IPS-15b (cell line): ENCODE data around the gene DOK6.
A peak's percentile ranks its signal among the peaks of the same experiment; 100 is the strongest.

Experiments
- H3K27me3 ChIP-seq: one replicate; pipeline ENCODE4 v1.6.1; 2013; ENCODE audit warnings: low read length; ENCODE audit not compliant: control insufficient read depth, insufficient read depth
- H3K36me3 ChIP-seq: one replicate; pipeline ENCODE4 v1.6.1; 2013; ENCODE audit warnings: low read length; ENCODE audit not compliant: control insufficient read depth, insufficient read depth
- H3K4me1 ChIP-seq: one replicate; pipeline ENCODE4 v1.6.1; 2013; ENCODE audit warnings: mild to moderate bottlenecking, low read length; ENCODE audit not compliant: control insufficient read depth, insufficient read depth
- H3K4me3 ChIP-seq: one replicate; pipeline ENCODE4 v1.5.1; 2013; ENCODE audit warnings: low read depth, low read length
- H3K9ac ChIP-seq: one replicate; pipeline ENCODE4 v1.6.1; 2013; ENCODE audit warnings: low read depth, mild to moderate bottlenecking, low read length
- H3K9me3 ChIP-seq: one replicate; pipeline ENCODE4 v1.6.1; 2013; ENCODE audit warnings: mild to moderate bottlenecking, low read length; ENCODE audit not compliant: control insufficient read depth, insufficient read depth

Gene DOK6

GRCh38 chr18:69388222-69388621 lies 12.5 kb upstream of the DOK6 start:
- no peaks in the 10 kb centered on the region for H3K4me1 ChIP-seq
- no peaks in the 10 kb centered on the region for H3K27me3 ChIP-seq
- no peaks in the 10 kb centered on the region for H3K36me3 ChIP-seq
- H3K9me3 ChIP-seq, result no peaks in the 10 kb centered on the region
- no peak overlapping the region for H3K4me3 ChIP-seq
- H3K9ac ChIP-seq, result no peak overlapping the region

GRCh38 chr18:69397096-69397495 lies 3.6 kb upstream of the DOK6 start:
- peaks cover 24% of the 10 kb centered on the region for H3K27me3 ChIP-seq
- no peak overlapping the region for H3K4me3 ChIP-seq
- no peaks in the 10 kb centered on the region for H3K9me3 ChIP-seq
- H3K36me3 ChIP-seq, result no peaks in the 10 kb centered on the region
- H3K9ac ChIP-seq, result no peak overlapping the region
- H3K4me1 ChIP-seq, result peaks cover 8% of the 10 kb centered on the region

GRCh38 chr18:69399253-69399652 lies 1.4 kb upstream of the DOK6 start:
- H3K4me3 ChIP-seq, result no peak overlapping the region
- peaks cover 10% of the 10 kb centered on the region for H3K4me1 ChIP-seq
- H3K27me3 ChIP-seq, result peaks cover 46% of the 10 kb centered on the region

GRCh38 chr18:69400976-69401225 lies 213 bp downstream of the DOK6 start:
- no peak overlapping the region for H3K9ac ChIP-seq
- peaks cover 10% of the 10 kb centered on the region for H3K4me1 ChIP-seq
- H3K4me3 ChIP-seq, result peak overlapping the region; percentile 74
- H3K36me3 ChIP-seq, result no peaks in the 10 kb centered on the region
- peaks cover 55% of the 10 kb centered on the region for H3K27me3 ChIP-seq
- H3K9me3 ChIP-seq, result no peaks in the 10 kb centered on the region

More at GRCh38 chr18:69399253-69399652, 1.4 kb upstream of the DOK6 start:
- no peak overlapping the region for H3K9ac ChIP-seq
- no peaks in the 10 kb centered on the region for H3K36me3 ChIP-seq
- H3K9me3 ChIP-seq, result no peaks in the 10 kb centered on the region

- H3K9ac ChIP-seq, result no peak overlapping the region
These were observed 711 bp downstream of the DOK6 start for GRCh38 chr18:69401226-69401971.

GRCh38 chr18:69401972-69402532 lies 1.4 kb downstream of the DOK6 start:
- Histone ChIP-seq H3K4me1 (peaks cover 10% of the 10 kb centered on the region), H3K9me3 (no peaks in the 10 kb centered on the region), H3K27me3 (peaks cover 55% of the 10 kb centered on the region), H3K4me3 (peak overlapping the region; percentile 74), H3K9ac (no peak overlapping the region), H3K36me3 (no peaks in the 10 kb centered on the region)

More at GRCh38 chr18:69401226-69401971, 711 bp downstream of the DOK6 start:
- H3K36me3 ChIP-seq, result no peaks in the 10 kb centered on the region
- no peaks in the 10 kb centered on the region for H3K9me3 ChIP-seq
- H3K4me3 ChIP-seq, result peak overlapping the region; percentile 74
- H3K27me3 ChIP-seq, result peaks cover 55% of the 10 kb centered on the region
- H3K4me1 ChIP-seq, result peaks cover 10% of the 10 kb centered on the region

- peaks cover 55% of the 10 kb centered on the region for H3K27me3 ChIP-seq
- H3K36me3 ChIP-seq, result no peaks in the 10 kb centered on the region
- no peak overlapping the region for H3K9ac ChIP-seq
- H3K4me1 ChIP-seq, result peaks cover 10% of the 10 kb centered on the region
- peak overlapping the region; percentile 74 for H3K4me3 ChIP-seq
- no peaks in the 10 kb centered on the region for H3K9me3 ChIP-seq
These were observed 1.9 kb downstream of the DOK6 start for GRCh38 chr18:69402533-69402989.

GRCh38 chr18:69408522-69408921 lies 7.8 kb downstream of the DOK6 start:
- no peaks in the 10 kb centered on the region for H3K4me1 ChIP-seq
- no peaks in the 10 kb centered on the region for H3K36me3 ChIP-seq
- H3K9ac ChIP-seq, result no peak overlapping the region
- H3K27me3 ChIP-seq, result peaks cover 16% of the 10 kb centered on the region
- H3K9me3 ChIP-seq, result no peaks in the 10 kb centered on the region
- no peak overlapping the region for H3K4me3 ChIP-seq

GRCh38 chr18:69411199-69411598 lies 10.5 kb downstream of the DOK6 start:
- Histone ChIP-seq H3K27me3 (no peaks in the 10 kb centered on the region), H3K9me3 (no peaks in the 10 kb centered on the region), H3K9ac (no peak overlapping the region), H3K36me3 (no peaks in the 10 kb centered on the region), H3K4me3 (no peak overlapping the region), H3K4me1 (no peaks in the 10 kb centered on the region)

GRCh38 chr18:69414184-69414583 lies 13.5 kb downstream of the DOK6 start:
- Histone ChIP-seq H3K27me3 (no peaks in the 10 kb centered on the region), H3K9me3 (no peaks in the 10 kb centered on the region), H3K9ac (no peak overlapping the region), H3K36me3 (no peaks in the 10 kb centered on the region), H3K4me3 (no peak overlapping the region), H3K4me1 (no peaks in the 10 kb centered on the region)

- Histone ChIP-seq H3K36me3 (no peaks in the 10 kb centered on the region), H3K27me3 (no peaks in the 10 kb centered on the region), H3K9me3 (no peaks in the 10 kb centered on the region), H3K9ac (no peak overlapping the region), H3K4me3 (no peak overlapping the region), H3K4me1 (no peaks in the 10 kb centered on the region)
These were observed 32.2 kb downstream of the DOK6 start for GRCh38 chr18:69432847-69433246.

- Histone ChIP-seq H3K4me3 (no peak overlapping the region), H3K9ac (no peak overlapping the region), H3K4me1 (no peaks in the 10 kb centered on the region), H3K27me3 (no peaks in the 10 kb centered on the region), H3K9me3 (no peaks in the 10 kb centered on the region), H3K36me3 (no peaks in the 10 kb centered on the region)
These were observed 34.3 kb downstream of the DOK6 start for GRCh38 chr18:69435000-69435399.
